Left renal cortex interstitium (tissue), 4 donors: ENCODE data around the gene PSMC3IP. TPM values are rescaled to one million over a fixed set of nuclear protein-coding genes. Genes with fewer than 3 reads are reported as not detected.
"Not testable (repeated sequence)": the region's sequence is repeated elsewhere in the genome, so short reads cannot be mapped to it uniquely, and the experiment has no call there.

Experiments
- DNase-seq, 4 donors: peaks; one replicate each; pipeline ENCODE4 v3.0.0-alpha.2; 2013; ENCODE audit warnings: low read depth in 4 of 4, low spot score in 2 of 4, missing footprints in 1 of 4
- polyA plus RNA-seq, 4 donors: library from polyadenylated mRNA; unstranded; fragments of 120-200 nt; gene quantifications; one replicate each; pipeline ENCODE4 v1.2.1, GENCODE V29; 2013; ENCODE audit not compliant: insufficient read length in 4 of 4

PSMC3IP gene
- polyA plus RNA-seq, 4 donors, result 16.2 to 23.4 (median 18.3) TPM

- no peak for DNase-seq
Observed at GRCh38 chr17:42541041-42541833, 36.3 kb downstream of the PSMC3IP start.

- DNase-seq, result not testable (repeated sequence)
Observed at GRCh38 chr17:42540558-42540957, 37.0 kb downstream of the PSMC3IP start.

GRCh38 chr17:42538482-42538881, 39.0 kb downstream of the PSMC3IP start:
- DNase-seq, result no peak

- no peak for DNase-seq
Observed at GRCh38 chr17:42537826-42538451, 39.6 kb downstream of the PSMC3IP start.

- DNase-seq, result no peak
Observed at GRCh38 chr17:42537156-42537805, 40.2 kb downstream of the PSMC3IP start.

GRCh38 chr17:42536372-42537155, 41.0 kb downstream of the PSMC3IP start:
- no peak for DNase-seq

GRCh38 chr17:42536048-42536371, 41.5 kb downstream of the PSMC3IP start, which contains the start of gene NAGLU:
Gene NAGLU, plus strand, starts transcription at chr17:42536241. Its CDS starts 32 bp downstream, at chr17:42536273.
- DNase-seq, result peak in 1 of 4 donors; percentile 81

- no peak for DNase-seq
Observed at GRCh38 chr17:42535155-42536047, 42.1 kb downstream of the PSMC3IP start.

GRCh38 chr17:42531455-42532354, 45.8 kb downstream of the PSMC3IP start:
- DNase-seq, result no peak

GRCh38 chr17:42530952-42531454, 46.5 kb downstream of the PSMC3IP start:
- DNase-seq, result no peak

GRCh38 chr17:42529061-42529460, 48.5 kb downstream of the PSMC3IP start:
- DNase-seq, result no peak

GRCh38 chr17:42527932-42528331, 49.6 kb downstream of the PSMC3IP start:
- DNase-seq, result no peak

GRCh38 chr17:42526031-42526444, 51.5 kb downstream of the PSMC3IP start:
- DNase-seq, result no peak

GRCh38 chr17:42525221-42525620, 52.3 kb downstream of the PSMC3IP start:
- DNase-seq, result no peak

GRCh38 chr17:42522798-42523278, 54.7 kb downstream of the PSMC3IP start:
- DNase-seq, result no peak
